Measurements from ENCODE around the gene CCHCR1.

DNA sequence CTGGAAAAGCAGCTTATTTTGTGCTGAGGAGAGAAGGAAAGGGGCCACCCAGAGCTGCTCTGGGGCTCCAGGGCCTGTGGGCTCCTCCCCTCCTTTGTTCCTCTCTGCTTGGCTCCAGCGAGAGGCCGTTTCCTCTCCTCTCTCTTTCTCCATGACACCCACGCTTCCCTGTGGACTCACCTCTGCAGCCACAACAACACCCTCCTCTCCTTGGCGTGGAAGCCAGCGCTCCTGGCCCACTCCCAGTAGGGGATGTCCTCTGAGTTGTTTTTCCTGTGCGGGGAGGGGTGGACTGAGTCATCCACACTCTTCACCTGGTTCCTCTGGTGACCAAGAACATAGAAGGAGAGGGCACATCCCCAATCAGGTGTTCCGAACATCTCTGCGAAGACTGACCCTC is 32.4 kb downstream of the CCHCR1 start:
- TF ChIP-seq CTCF (conservative IDR thresholded peaks at IDR 0.05): no peak
- no peak for TF ChIP-seq EZH2 (IDR thresholded peaks at IDR 0.05; ENCODE audit: low read depth)

All from PC-9 (cell line).